Chondrocyte (in vitro differentiated cells): ENCODE results near the gene PCDH8. TPM values are rescaled to one million over a fixed set of nuclear protein-coding genes. Genes with fewer than 3 reads are reported as not detected.

Source experiments
- DNase-seq: peaks from one replicate; pipeline ENCODE4 v3.0.0; 2021; ENCODE audit warnings: mixed read lengths, low spot score
- H3K27ac Mint-ChIP-seq: one replicate; pipeline ENCODE4 v1.8.0; 2021; ENCODE audit warnings: mild to moderate bottlenecking, moderate library complexity, mixed read lengths; ENCODE audit not compliant: unreplicated experiment
- H3K27me3 Mint-ChIP-seq: 2 replicates; pipeline ENCODE4 v1.8.0; 2021; ENCODE audit warnings: low read depth, mixed read lengths
- H3K36me3 Mint-ChIP-seq: 2 replicates; pipeline ENCODE4 v1.8.0; 2021; ENCODE audit warnings: low read depth, mixed read lengths
- H3K4me1 Mint-ChIP-seq: 2 replicates; pipeline ENCODE4 v1.8.0; 2021; ENCODE audit warnings: low read depth, mild to moderate bottlenecking, mixed read lengths
- H3K4me3 Mint-ChIP-seq: one replicate; pipeline ENCODE4 v1.8.0; 2021; ENCODE audit warnings: mild to moderate bottlenecking, moderate library complexity, mixed read lengths; ENCODE audit not compliant: unreplicated experiment
- H3K9me3 Mint-ChIP-seq: 2 replicates; pipeline ENCODE4 v1.8.0; 2021; ENCODE audit warnings: low read depth, mixed read lengths
- CTCF ChIP-seq: fragments of 200-600 bp; sonication (generic); IDR thresholded peaks from 2 replicates; pipeline ENCODE4 v1.5.0; 2021; ENCODE audit warnings: antibody characterized with exemption, mild to moderate bottlenecking, moderate library complexity
- total RNA-seq: library from RNA; stranded (reverse); gene quantifications from 3 replicates; pipeline ENCODE4 v1.2.1, GENCODE V29; 2021

PCDH8 gene
- total RNA-seq, 1 donor from 2014 or later, result not detected

- no peak for DNase-seq
- Mint-ChIP-seq H3K4me3 (no peak overlapping the region), H3K9me3 (no peaks in the 10 kb centered on the region), H3K27me3 (no peaks in the 10 kb centered on the region), H3K27ac (no peak overlapping the region), H3K4me1 (no peaks in the 10 kb centered on the region), H3K36me3 (no peaks in the 10 kb centered on the region)
- TF ChIP-seq CTCF, result no peak
Measured at GRCh38 chr13:52887165-52887564, 38.7 kb upstream of the PCDH8 start.

- H3K4me1 Mint-ChIP-seq, result no peaks in the 10 kb centered on the region
- TF ChIP-seq CTCF, result no peak
- H3K27ac Mint-ChIP-seq, result no peak overlapping the region
- H3K36me3 Mint-ChIP-seq, result no peaks in the 10 kb centered on the region
- H3K9me3 Mint-ChIP-seq, result no peaks in the 10 kb centered on the region
- DNase-seq, result no peak
- H3K4me3 Mint-ChIP-seq, result no peak overlapping the region
- H3K27me3 Mint-ChIP-seq, result peaks cover 2% of the 10 kb centered on the region
Measured at GRCh38 chr13:52885141-52885540, 36.7 kb upstream of the PCDH8 start.

GRCh38 chr13:52884429-52885010 lies 36.1 kb upstream of the PCDH8 start:
- Mint-ChIP-seq H3K9me3 (no peaks in the 10 kb centered on the region), H3K27ac (no peak overlapping the region), H3K36me3 (no peaks in the 10 kb centered on the region), H3K27me3 (peaks cover 2% of the 10 kb centered on the region), H3K4me3 (no peak overlapping the region), H3K4me1 (no peaks in the 10 kb centered on the region)
- DNase-seq, result no peak
- no peak for TF ChIP-seq CTCF

- peaks cover 6% of the 10 kb centered on the region for H3K9me3 Mint-ChIP-seq
- H3K27ac Mint-ChIP-seq, result no peak overlapping the region
- TF ChIP-seq CTCF, result no peak
- no peaks in the 10 kb centered on the region for H3K4me1 Mint-ChIP-seq
- H3K4me3 Mint-ChIP-seq, result no peak overlapping the region
- H3K27me3 Mint-ChIP-seq, result peaks cover 2% of the 10 kb centered on the region
- no peaks in the 10 kb centered on the region for H3K36me3 Mint-ChIP-seq
- DNase-seq, result no peak
Measured at GRCh38 chr13:52882785-52883184, 34.3 kb upstream of the PCDH8 start.

- peaks cover 17% of the 10 kb centered on the region for H3K9me3 Mint-ChIP-seq
- H3K27ac Mint-ChIP-seq, result no peak overlapping the region
- H3K4me1 Mint-ChIP-seq, result no peaks in the 10 kb centered on the region
- peaks cover 2% of the 10 kb centered on the region for H3K27me3 Mint-ChIP-seq
- H3K4me3 Mint-ChIP-seq, result no peak overlapping the region
- DNase-seq, result no peak
- no peaks in the 10 kb centered on the region for H3K36me3 Mint-ChIP-seq
- TF ChIP-seq CTCF, result no peak
Measured at GRCh38 chr13:52879950-52880741, 31.7 kb upstream of the PCDH8 start.
